Measurements from ENCODE around the gene RNF213.
"Not testable (repeated sequence)": the region's sequence is repeated elsewhere in the genome, so short reads cannot be mapped to it uniquely, and the experiment has no call there.

Gene RNF213

DNA sequence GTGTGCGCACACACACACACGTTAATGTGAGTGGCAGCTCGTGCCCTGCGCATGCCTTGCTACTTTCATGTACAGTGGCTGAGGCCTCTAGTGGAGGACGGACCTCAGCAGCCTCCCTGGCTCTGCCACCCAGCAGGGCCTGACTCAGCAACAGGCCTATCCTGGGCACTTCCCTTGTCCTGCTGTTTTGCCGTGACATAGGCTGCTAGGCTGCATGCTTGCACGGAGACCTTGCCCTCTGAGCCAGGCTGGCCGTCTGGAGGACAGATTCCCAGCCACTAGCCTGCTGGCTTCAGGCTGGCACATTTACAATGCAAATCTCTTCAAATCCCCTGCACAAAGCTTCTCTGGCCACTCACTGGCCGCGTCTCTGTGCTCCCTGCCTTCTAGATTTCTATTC lies 9.5 kb downstream of the RNF213 start:
- no peak for DNase-seq (ENCODE audit: low read depth in 2 of 2)

DNA sequence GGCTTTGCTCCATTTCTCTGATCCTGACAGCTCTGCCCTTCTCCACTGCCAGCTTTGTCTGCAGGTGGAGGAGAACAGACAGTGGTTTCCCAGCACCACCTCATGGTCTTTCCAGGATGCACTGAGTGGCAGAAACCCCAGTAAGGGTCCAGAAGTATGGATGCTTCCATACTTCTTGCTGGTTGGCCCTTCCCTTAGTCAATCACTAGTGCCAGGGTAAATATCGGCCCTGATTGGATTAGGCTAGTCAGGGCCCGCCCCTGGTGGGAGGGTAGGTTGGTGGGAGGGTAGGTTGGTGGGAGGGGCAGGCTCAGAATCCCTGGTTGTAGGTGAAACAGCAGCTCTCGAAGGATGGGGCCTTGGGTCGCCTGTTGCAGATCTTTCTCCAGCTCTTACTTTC lies 10.2 kb downstream of the RNF213 start:
- no peak for DNase-seq (ENCODE audit: low read depth in 2 of 2)

GRCh38 chr17:80272366-80272765 lies 11.7 kb downstream of the RNF213 start:
- DNase-seq (ENCODE audit: low read depth in 2 of 2): no peak

GRCh38 chr17:80274331-80274730 lies 13.7 kb downstream of the RNF213 start:
- DNase-seq (ENCODE audit: low read depth in 2 of 2): no peak

GRCh38 chr17:80274871-80275449 lies 14.3 kb downstream of the RNF213 start:
- no peak for DNase-seq (ENCODE audit: low read depth in 2 of 2)

DNA sequence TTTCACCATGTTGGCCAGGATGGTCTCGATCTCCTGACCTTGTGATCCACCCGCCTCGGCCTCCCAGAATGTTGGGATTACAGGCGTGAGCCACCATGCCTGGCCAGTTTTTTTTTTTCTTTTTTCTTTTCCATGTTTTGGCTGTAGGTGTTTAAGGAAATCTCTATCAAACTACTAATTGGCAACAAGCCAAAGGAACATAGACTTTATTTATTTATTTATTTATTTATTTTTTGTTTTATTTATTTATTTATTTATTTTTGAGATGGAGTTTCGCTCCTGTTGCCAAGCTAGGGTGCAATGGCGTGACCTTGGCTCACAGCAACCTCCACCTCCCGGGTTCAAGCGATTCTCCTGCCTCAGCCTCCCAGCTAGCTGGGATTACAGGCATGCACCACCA lies 15.2 kb downstream of the RNF213 start:
- not testable (repeated sequence) for DNase-seq (ENCODE audit: low read depth in 2 of 2)

GRCh38 chr17:80277751-80278671 lies 17.4 kb downstream of the RNF213 start:
- no peak for DNase-seq (ENCODE audit: low read depth in 2 of 2)

GRCh38 chr17:80279895-80280294 lies 19.2 kb downstream of the RNF213 start:
- DNase-seq (ENCODE audit: low read depth in 2 of 2): no peak

- DNase-seq (ENCODE audit: low read depth in 2 of 2): no peak
These were observed 20.9 kb downstream of the RNF213 start for GRCh38 chr17:80281516-80281915.

- no peak for DNase-seq (ENCODE audit: low read depth in 2 of 2)
These were observed 22.6 kb downstream of the RNF213 start for GRCh38 chr17:80283116-80283852.

DNA sequence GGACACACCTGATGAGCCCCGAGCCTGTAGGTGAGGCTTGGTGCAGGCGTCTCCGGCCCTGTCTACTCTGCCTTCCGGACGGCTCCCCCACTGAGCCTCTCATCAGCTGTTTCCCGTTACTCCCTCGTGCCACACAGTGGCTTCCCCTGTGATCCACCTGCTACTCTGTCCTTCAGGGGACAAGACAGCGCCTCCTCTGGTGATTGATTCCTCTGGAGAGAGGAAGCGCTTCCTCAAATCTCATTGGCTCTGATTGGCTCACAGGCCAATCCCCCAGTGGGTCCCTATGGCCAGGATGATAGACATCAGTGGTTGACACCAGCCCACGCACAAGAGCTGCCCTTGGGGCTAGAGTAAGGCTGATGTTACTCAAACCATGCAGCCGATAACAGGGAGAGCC lies 24.0 kb downstream of the RNF213 start:
- DNase-seq (ENCODE audit: low read depth in 2 of 2): no peak

GRCh38 chr17:80285237-80285920 lies 24.7 kb downstream of the RNF213 start:
- no peak for DNase-seq (ENCODE audit: low read depth in 2 of 2)

GRCh38 chr17:80286638-80286960 lies 25.9 kb downstream of the RNF213 start:
- DNase-seq (ENCODE audit: low read depth in 2 of 2): no peak

- no peak for DNase-seq (ENCODE audit: low read depth in 2 of 2)
These were observed 26.4 kb downstream of the RNF213 start for GRCh38 chr17:80287038-80287437.

GRCh38 chr17:80287806-80288567 lies 27.3 kb downstream of the RNF213 start:
- no peak for DNase-seq (ENCODE audit: low read depth in 2 of 2)

DNA sequence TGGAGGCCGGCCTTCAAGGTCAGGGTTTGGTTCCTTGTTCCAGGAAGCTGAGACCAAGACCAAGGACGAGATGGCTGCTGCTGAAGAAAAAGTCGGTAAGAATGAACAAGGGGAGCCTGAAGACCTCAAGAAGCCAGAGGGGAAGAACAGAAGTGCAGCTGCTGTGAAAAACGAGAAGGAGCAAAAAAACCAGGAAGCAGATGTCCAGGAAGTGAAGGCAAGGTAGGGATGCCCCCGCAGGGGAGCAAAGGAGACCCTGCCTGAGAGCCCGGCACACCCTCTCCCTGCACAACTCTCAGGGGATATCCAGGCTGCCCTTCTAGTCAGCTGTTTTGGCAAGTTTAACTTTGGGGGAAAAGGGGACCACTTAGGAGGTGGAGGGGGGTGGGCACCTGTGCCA lies 29.0 kb downstream of the RNF213 start:
- no peak for DNase-seq (ENCODE audit: low read depth in 2 of 2)

- no peak for DNase-seq (ENCODE audit: low read depth in 2 of 2)
These were observed 29.5 kb downstream of the RNF213 start for GRCh38 chr17:80290156-80290555.

DNA sequence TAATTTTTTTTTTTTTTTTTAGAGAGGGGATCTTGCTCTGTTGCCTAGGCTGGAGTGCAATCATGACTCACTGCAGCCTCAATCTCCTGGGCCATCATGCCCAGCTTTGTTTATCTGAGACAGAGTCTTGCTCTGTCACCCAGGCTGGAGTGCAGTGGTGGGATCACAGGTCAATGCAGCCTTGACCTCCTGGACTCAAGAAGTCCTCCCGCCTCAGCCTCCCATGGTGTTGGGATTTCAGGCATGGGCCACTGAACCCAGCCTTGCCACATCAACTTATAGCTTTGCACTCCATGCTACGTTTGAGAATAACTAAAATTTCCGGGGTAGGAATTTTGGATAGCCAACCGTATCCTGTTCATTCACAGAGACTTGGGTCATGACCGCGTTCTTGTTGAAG lies 30.6 kb downstream of the RNF213 start:
- no peak for DNase-seq (ENCODE audit: low read depth in 2 of 2)

DNA sequence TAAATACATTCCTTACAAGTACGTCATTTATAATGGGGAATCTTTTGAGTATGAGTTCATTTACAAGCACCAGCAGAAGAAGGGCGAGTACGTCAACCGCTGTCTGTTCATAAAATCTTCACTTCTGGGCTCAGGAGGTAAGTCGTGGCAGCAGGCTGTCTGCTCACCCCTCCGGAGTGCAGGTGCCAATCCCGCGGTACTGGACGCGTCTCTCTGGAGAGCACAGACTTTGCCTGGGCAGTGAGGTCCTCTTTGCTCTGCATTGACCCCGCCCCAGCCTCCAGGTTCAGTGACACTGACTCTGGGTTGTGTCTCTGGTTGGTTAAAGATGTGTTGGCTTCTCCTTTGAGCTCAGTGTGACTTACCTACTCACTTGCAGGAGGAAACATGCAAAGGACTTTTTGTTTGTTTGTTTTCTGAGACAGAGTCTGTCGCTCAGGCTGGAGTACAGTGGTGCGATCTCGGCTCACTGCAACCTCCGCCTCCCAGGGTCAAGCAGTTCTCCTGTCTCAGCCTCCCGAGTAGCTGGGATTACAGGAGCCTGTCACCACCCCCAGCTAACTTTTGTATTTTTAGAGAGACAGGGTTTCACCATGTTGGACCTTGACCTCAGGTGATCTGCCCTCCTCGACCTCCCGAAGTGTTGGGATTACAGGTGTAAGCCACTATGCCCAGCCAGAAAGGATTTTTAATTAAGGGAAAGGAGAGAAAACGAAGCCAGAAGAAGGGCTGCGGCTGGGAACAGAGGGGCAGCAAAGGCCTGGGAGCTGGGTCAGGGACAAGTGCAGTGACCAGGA lies 31.2 kb downstream of the RNF213 start:
- no peak for DNase-seq (ENCODE audit: low read depth in 2 of 2)

DNA sequence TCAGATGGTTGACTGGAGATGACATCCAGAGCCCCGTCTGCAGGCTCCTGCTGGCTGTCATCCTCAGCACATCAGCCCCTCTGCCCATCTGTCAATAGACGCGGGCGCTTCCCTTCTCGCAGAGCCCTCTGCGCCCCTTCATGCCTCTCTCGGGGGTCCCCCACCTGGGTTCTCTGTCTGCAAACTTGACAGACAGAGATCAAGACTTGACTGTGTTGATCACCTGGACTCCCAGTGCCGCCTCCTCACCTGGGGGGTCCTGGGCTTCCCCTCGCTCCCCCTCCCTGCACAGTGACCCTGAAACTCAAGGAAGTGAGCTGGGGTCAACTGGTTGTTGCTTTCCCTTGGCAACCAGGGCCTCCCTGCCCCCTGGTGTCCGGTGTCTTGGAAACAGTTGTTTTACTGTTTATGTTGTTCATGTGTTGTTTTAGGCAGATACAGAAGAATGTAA lies 31.9 kb downstream of the RNF213 start:
- no peak for DNase-seq (ENCODE audit: low read depth in 2 of 2)

GRCh38 chr17:80294210-80294609 lies 33.6 kb downstream of the RNF213 start:
- DNase-seq (ENCODE audit: low read depth in 2 of 2): no peak

Data from stimulated activated CD8-positive, alpha-beta memory T cell treated with anti-CD3 and anti-CD28 coated beads, Interleukin-7, amount 100 ng/mL, for 4 hours (primary cell).